GM12874 (cell line): Measurements from ENCODE around the gene SRGAP1.

Source experiments
- TF ChIP-seq, protein P1 (sequence below): IDR thresholded peaks from 2 replicates; pipeline ENCODE4 v1.5.1; 2011; ENCODE audit warnings: low read depth, mild to moderate bottlenecking, control low read depth, low read length, moderate library complexity; ENCODE audit not compliant: insufficient read depth

The SRGAP1 gene

DNA sequence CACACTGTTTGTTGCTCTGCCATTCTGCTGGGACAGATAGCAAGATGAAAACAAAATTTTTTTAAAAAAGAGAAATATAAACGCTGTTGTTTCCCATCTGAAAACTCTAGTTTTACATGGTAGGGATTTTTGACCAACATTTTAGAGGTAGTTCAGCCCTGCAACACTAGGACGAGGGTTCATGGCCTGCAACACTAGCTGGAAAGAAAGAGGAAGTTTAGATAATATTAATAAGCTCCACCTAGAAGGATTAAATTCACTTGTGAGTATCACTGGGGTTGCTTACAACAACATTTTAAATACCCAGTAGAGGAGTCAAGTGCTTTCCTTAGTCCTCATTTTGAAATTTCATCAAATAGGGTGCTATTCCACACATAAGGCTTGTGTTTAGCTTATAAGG is 68.2 kb downstream of the SRGAP1 start:
- TF ChIP-seq, protein P1, sequence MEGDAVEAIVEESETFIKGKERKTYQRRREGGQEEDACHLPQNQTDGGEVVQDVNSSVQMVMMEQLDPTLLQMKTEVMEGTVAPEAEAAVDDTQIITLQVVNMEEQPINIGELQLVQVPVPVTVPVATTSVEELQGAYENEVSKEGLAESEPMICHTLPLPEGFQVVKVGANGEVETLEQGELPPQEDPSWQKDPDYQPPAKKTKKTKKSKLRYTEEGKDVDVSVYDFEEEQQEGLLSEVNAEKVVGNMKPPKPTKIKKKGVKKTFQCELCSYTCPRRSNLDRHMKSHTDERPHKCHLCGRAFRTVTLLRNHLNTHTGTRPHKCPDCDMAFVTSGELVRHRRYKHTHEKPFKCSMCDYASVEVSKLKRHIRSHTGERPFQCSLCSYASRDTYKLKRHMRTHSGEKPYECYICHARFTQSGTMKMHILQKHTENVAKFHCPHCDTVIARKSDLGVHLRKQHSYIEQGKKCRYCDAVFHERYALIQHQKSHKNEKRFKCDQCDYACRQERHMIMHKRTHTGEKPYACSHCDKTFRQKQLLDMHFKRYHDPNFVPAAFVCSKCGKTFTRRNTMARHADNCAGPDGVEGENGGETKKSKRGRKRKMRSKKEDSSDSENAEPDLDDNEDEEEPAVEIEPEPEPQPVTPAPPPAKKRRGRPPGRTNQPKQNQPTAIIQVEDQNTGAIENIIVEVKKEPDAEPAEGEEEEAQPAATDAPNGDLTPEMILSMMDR: no peak

DNA sequence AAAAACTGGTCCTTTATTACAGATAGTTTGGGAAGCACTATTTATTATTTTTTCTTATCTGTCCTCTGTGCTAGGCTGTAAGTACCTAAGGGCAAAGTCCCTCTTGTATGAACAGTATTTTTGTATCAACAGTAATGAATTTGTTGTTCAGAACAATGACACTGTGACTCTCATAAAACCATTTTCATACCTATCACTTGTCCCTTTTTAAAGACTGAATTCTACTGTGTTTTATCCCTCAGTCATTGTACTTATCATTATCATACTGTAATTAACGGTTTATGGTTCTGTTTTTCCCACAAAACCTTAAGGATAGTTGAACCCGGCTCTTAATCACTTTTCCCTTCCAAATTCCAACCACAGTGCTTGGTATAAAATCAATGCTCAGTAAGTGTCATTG is 69.4 kb downstream of the SRGAP1 start:
- TF ChIP-seq, protein P1: no peak

DNA sequence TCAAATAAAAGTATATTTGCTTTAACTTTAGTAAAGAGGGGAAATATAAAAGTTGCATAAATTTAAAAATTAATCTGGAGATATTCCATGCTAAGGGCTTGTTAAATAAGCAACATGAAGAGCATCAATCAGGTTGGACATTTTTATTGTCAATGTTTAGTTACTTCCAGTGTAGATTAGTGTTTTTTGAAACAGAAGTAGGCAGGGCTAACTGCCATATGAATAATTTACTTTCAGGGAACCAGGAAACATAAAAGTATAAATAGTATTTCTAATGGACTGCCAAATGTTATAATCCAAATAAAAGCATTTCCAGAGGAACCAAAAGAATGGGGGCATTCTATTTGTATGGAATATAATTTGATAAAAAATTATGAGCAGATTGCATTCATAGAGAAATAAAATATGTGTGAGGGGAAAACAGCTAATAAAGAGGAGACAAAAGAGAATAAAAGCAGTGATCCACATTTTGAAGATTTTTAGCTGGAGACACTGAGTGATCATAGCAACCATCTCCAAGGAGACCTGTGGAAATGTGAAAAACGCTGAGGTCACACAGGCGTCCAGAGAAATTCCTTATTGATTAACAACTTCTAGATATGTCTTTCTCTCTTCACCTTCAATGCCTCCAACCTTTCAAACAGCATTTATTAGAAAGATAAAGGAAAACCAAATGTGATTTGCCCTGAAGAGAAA is 70.8 kb downstream of the SRGAP1 start:
- TF ChIP-seq, protein P1: no peak

DNA sequence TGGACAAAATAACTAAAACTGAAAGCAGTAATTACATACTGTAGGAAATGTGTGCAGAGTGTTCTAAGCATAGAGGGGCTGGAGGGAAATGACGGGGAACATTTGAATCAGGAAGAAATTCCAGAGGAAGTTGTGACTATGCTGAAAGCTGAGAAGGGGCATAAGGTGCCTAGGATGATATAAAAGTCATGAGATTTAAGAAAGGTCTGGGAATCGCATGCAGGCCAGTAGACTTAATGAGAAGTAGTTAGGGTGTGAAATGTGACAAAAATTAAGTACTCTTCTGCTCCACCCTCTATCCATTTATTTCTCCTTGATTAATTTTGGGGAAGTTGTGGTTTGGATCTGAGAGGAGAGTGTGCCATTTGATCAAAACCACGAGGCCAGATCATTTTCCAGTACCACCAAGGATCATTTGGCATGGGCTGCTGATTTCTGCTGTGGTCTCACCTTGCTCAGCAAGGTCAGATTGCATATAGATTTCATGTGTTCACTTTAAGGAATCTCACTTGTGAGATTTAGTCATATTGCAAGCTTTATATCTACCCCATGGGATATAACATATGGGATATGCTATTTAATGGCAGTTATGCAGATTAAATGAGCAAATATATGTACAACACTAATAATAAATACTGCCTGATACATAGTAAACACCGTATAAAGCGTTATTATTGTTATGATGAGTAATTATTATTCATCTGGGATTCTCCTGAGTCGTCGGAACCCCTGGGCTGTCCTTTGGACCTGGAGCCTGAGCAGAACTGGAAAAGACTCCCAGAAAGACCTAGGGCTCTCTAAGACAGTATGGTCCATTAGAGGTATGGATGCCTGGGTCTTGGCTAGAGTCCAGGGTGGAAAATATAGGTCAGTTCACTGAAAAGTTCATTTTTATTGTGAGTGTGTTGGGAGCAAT is 72.3 kb downstream of the SRGAP1 start:
- TF ChIP-seq, protein P1: no peak

DNA sequence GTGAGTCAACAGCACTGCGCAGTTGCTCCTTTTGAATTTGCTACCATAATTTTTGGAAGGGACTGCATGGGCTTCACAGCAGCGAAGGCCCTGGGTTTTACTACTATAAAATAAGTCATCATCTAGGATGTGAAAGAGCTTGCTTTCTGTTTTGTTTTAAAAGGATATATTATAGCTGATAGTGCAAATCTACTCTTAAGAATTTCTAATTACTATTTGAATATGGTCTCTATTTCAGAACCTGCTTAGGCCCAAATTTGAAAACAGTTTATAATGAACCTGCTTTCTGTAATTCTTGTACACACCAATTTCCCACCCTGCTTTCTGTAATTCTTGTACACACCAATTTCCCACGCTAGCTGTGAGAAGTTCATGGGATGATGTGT is 73.0 kb downstream of the SRGAP1 start:
- TF ChIP-seq, protein P1: no peak

DNA sequence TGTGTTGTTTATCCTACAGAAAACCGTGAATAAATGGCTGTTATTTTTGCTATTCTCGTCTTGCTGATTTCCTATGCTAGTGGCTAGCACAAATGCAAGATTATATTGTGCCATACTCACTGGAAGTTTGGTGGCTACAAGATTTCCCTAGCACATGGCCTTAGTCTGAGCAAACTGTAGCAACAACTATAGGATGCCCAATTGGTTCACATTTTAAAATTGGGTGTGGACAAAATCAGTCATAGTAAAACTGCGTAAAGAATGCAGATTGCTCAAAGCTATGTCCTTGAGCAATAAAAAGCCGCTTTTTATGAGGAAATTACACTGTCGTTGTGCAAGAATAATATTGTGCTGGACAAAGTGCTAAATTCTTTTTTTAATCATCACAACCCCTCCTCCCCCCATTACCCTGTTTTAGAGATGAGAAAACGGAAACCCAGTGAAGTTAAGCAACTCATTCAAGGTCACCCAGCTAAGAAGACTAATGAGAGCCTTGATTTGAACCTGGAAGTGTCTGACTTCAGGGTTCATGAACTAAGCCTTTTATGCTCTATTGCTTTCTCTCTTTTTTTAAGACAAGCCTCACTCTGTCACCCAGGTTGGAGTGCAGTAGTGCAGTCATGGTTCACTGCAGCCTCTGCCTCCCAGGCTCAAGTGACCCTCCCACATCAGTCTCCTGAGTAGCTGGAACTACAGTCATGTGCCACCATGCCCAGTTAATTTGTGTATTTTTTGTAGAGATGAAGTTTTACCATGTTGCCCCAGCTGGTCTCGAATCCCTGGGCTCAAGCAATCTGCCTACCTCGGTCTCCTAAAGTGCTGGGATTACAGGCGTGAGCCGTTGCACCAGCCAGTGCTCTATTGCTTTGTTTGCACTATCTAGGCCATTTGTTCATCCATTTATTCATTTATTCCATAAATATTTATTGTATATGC is 73.6 kb downstream of the SRGAP1 start:
- TF ChIP-seq, protein P1: no peak
